Embryonic facial prominence (tissue), 1 donor: ENCODE measurements around the gene YTHDC1.
"Not testable (repeated sequence)": the region's sequence is repeated elsewhere in the genome, so short reads cannot be mapped to it uniquely, and the experiment has no call there.

ENCODE experiments used
- DNase-seq: peaks from one replicate; pipeline ENCODE4 v3.0.0-alpha.2; 2016; ENCODE audit errors: extremely low spot score

Gene YTHDC1

DNA sequence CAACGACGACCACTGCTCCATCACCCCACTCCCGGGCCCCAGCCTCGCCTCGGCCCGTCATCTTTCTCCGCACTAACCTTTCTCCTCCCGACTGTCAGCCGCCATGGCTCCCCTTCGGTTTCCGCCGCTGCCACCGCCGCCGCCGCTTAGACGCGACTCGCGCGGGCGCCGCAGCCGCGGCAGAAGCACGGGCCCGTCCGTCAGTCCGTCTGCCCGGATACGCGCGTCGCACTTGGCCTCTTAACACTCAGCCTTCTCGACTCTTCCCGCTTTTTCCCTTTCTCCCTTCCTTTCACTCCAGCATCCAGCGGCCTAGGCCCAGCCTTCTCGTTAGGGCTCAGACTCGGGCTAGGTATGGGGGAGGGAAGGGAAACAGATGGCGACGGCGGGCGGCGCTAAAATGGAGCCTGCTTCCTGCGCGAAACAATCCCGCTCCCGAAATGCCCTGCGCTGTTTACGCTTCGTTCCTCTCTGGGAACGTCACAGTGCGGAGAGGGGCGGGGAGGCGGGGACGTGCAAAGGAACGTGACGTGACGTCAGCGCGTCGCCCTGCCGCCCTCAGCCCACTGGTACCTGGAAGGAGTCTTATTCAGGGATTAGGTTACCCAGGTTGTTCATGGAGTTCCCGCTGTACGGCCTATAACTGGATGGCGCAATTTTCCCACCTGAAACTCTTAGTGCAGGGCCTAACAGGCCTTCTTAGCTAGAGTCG is at the start of gene YTHDC1:
Gene YTHDC1 (minus strand): TSS at position 442 of the 712 bp plus-strand sequence. CDS start 337 bp downstream, at position 105.
- DNase-seq, result peak; percentile 95

DNA sequence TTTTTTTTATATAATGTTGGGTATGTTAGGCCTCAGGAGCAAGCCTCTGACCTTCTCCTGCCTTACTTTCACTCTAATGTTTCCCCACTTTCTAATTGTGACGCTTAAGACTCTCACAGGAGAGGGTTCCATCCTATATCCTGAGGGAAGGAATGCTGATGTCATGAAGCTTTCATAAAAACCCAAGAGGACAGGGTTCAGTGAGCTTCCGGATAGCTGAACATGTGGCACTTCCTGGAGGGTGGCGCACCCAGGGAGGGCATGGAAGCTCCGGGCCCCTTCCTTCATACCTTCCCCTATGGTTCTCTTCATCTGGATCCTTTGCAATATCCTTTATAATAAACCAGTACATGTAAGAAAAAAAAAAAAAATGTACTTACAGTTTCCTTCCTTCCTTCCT is 49.4 kb upstream of the YTHDC1 start:
- DNase-seq, result no peak

DNA sequence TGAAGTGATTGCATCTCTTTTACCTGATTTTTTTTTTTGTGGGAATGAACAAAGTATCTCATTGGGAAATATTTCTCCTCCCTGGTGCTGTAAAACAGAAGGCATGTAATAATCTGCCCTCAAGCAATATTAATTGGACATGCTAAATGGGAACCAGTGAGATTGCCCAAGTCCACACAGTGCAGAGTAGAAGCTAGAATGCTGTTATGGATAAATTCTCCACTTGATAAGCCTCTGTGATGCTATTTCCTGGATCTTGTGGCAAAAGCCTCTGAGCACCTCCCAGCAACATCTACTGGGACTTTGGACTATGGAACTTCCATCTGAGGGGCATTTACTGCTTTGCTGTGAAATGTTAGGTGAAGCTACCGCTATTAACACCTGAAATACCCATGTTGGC is 46.9 kb upstream of the YTHDC1 start:
- no peak for DNase-seq

DNA sequence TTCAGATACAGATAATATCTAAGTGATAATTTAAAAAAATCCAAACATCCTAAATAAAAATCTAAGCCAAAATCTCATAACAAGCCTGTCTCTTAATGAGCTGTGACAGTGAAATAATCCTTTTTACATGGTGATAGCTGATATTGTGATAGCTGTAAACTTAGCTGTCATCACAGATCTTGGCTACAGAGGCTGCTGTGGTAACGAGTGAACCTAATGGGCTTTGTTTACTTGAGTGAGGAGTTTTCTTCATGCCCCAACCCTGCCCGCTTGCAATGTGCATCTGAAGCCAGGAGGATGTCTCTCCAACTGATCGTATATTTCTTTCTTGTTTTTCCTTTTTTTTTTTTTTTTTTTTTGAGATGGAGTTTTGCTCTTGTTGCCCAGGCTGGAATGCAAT is 41.5 kb upstream of the YTHDC1 start:
- DNase-seq, result no peak

DNA sequence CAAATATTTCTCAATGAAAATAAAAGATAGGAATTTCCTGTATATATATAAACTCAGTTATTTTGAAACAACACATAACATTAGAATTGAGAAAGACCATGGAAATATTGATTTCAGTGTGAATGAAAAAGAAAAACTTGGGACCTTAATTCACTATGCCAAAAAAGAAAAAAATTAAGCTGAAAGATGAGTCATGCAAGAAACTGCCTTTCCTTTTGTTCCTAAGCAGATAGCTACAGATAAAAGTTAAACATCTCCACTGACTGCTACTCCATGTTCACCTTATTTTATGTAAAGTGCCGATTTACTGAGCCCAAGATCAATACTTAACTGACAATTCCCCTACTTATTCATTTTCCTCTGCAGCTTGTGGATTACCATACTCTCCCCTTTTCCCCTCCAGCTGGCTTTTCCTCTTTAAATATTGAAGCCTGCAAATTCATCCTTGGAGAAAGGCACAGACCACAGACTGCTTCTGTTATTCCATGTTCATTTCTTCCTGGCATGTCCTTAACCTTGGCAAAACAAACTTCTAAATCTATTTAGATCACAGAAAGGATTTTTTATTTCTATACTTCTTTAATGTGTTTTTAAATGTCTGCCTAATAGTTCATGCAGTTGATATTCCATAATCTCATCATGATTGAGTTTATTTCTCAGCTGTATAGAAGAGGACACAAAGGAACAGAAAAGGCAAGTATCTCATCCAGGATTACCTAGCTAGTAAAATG is 40.5 kb upstream of the YTHDC1 start:
- DNase-seq, result no peak

DNA sequence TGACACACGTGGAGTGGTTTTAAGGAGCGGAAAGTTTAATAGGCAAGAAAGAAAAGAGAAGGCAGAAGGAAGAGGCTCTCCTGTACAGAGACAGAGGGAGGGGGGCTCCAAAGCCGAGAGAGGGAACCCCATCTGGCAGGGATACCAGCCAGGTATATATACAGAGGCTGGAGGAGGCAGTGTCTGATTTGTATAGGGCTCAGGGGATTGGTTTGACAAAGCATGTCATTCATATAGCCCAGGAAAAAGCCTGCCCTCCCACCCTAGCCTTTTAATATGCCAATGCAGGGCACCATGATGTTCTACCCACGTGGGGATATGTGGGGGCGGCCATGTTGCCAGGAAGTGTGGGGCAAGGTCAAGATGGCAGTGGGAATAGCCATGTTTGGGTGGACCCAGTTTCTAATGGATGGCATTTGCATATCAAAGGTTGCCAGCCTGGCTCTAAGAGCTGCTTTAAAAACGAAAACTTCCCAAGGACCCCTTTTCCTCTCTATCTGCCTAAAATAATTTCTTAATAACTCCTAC is 39.6 kb upstream of the YTHDC1 start:
- not testable (repeated sequence) for DNase-seq

DNA sequence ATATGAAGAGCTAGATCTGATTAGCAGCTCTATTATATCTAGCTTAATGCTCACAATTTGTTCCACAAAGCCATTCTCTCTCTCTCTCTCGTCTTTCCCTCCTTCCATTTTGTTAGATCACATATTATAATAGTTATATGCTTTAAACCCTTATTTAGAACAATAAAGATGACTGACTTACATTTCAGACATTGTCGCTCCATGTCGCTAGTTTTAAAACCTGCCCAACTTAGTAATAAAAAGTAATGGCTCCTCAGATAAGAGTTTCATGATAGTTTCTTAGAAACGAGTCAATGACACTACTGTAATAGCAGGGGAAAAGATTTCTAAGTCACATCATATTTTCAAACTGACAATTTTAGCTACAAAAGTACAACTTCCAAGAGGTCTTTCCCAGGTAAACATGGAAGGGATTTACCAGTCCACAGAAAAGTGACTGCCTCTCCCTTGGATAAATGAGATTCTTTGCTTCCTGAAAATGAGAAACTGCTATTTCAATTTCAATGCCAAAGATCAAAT is 38.5 kb upstream of the YTHDC1 start:
- no peak for DNase-seq

DNA sequence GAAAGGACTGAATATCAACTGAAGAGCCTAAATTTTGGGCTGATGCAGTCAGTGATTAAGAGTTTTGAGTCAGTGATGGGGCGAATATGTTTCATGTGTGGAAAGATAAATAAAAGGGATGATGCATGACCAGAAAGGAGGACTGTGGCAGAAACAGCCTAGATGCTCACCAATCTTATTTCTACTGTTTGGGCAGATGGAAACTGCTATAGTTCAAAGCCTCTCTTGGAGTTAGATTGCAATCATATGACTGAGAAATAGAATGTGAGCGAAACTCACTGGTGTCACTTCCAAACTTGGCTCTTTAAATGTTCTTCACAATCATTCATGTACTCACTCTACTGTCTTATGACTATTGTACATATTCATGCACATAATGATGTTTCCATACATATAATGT is 35.4 kb upstream of the YTHDC1 start:
- no peak for DNase-seq

DNA sequence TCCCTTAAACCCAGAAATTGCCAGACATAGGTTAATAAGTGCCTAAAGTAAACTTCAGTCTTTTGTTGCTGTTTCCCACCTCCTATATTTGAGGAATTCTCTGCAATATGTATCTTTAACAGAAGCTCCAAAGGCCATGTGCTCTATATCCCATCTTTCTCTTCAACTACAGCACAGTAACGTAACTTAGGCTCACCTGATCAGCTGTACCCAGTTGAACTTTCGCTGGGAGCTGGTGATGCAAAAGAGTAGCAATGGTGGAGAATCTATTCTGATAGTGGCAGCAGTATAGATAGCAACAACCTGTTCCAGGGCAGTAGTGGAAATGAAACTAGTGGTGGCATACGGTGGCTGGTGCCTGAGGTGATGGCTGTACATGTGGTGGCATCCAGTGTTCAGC is 33.2 kb upstream of the YTHDC1 start:
- no peak for DNase-seq

DNA sequence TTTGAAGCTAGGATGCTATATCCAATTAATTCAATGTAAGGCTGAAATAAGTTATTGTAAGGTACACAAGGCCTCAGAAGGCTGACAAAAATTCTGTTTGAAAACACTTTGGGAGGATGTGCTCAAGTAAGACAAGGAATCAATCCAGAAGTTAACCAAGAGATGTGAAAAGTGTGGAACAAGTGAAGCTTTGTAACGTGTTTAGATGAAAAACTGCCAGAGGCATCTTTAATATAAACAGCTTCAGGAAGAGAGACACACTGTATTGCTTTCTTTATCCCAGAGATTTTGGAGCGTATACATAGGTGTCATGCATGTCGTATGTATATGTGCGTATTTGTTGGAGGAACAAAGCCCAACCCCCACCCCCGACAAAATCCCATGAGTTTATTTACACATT is 28.3 kb upstream of the YTHDC1 start:
- DNase-seq, result no peak

DNA sequence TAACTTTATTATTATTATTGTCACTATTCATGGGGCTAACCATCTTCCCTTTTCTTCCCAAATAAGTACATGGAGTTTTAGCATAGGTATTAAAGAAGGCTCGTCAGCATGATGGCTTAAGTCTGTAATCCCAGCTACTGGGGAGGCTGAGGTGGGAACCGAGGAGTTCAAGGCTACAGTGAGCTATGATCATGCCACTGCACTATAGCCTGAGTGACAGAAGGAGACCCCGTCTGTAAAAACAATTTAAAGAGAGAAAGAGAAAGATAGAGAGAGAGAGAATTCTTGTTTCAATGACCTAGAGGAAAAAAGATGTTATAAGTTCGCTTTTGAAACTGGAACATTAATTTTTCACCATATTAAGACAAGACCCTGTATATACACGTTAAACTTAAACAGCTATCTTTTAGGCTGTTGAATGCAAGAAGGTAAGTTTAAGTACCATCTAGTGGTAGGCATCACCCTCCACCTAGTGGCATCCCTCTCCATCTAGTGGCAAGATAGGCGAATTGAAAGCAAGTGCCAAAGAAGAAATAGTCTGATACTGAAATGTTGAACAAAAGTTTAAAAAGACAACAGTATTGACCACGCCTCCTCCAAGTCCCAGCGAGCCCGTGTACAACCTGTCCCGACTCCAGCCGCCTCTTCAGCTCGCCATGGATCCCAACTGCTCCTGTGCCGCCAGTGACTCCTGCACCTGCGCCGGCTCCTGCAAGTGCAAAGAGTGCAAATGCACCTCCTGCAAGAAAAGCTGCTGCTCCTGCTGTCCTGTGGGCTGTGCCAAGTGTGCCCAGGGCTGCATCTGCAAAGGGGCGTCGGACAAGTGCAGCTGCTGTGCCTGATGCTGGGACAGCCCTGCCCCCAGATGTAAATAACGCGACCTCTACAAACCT is 26.0 kb upstream of the YTHDC1 start:
- no peak for DNase-seq

DNA sequence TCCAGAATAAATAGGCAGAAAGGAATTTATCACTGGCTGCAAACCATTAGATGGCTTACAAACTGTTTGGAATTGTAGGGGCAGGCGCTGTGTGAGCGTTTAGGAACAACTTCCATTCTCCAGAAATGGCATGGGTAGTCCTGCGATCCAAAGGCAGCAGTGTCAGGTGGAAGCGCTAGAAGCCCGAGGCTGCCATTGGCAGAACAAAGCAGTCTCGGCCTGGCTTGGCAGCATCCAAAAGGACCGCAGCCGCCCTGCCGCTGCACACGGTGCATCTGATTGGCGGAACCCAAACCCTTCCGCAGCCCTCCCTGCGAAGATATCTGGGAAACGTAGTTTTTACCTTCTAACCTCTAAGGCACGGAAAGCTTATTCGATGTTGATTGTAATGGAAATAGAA is 23.6 kb upstream of the YTHDC1 start:
- peak; percentile 48 for DNase-seq

DNA sequence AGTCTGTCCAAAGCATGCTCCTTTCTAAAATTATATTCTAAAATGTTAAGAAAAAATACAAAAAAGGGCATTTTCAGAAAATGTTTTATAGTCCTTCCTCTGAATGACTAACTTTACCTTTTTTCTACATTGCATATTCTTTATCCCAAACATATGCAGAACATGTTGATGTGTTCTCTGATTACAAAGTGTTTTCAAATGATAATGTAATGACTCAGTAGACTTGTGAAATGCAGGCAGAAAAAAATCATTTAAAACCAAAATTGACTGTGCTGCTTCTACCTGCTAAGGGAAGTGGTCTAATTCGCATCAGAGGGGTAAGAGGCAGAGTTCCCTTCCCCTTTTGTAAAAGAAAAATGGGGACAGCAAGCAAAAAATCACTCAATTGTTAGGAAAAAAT is 22.7 kb upstream of the YTHDC1 start:
- DNase-seq, result no peak

DNA sequence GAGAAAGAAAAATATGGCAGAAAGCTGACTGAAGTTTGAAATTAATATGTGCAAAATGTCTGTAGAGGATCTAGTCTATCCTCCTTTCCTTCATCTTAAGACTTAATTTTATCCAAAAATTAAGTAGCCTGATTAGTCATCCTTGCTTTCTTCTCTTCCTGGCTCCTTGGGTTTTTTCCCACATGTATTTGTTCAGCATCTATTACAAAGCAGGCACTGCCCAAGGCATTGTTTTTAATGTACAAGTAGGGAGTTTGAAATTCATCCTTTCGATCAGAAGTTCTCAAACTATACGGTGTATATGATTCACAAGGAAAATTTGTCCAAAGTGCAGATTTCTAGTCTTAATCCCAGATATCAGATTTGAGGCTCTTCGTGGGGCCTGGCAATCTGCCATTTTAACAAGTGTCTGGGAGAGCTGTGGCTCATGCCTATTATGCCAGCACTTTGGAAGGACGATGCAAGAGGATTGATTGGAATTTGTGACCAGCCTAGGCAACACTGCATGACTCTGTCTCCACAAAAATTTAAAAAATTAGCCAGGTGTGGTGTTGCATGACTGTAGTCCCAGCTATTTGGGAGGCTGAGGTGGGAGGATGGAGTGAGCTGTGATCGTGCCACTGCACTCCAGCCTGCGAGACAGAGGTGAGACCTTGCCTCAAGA is 19.4 kb upstream of the YTHDC1 start:
- DNase-seq, result no peak

DNA sequence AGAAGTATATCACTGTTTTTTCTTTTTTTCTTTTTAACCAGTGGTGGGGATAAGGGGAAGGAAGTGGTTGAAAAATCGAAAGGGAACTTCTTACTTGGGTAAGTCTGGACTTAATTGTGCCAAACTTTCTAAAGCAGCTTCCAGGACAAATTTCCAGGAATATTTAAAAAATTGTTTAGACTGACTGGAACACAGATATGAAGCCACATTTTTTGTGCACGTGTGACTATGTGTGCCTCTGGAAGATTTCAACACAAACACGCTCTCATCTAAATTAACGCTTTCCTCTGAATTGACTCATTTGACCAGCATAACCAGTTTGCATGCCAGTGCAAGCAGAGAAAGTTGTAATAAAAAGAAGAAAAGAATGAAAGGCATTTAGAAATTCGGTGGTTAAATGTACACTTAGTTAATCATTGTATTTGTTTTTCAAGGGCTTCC is 18.8 kb upstream of the YTHDC1 start:
- no peak for DNase-seq

DNA sequence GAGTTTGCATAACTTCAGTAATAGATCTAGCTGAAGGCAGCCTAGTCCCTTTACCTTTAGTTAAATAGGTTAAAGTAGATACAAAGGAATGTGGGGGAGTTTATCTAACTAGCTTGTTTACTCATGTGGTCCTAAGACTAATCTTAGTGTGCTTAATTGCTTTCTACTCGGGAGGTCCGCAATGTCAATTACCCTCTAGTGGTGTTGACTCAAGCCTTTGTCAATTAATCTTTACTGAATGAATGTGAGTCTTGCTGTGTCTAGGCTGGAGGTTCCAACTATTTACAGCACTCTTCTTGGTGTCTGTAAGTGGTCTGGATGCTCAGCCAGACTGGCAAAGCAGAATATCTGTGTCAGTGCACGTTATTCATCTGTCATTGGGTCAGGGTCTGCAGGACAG is 17.9 kb upstream of the YTHDC1 start:
- DNase-seq, result no peak

DNA sequence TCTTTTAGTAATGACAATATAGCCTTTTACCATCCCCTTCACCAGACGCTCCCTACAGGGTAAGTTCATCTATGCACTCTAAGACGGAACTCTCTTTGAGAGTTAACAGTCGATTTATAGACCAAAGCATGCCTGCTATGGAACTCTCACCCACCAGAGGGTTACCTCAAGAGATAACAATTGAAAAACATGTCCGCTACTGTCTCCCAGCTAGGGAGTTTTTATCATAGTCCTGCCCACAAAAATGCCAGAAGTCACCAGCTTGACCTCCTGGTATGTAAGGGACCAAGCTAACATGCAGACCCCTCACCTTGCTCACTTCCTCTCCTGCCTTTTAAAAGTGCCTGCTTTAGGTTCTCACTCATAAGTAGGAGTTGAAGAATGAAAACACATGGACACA is 16.7 kb upstream of the YTHDC1 start:
- DNase-seq, result no peak

DNA sequence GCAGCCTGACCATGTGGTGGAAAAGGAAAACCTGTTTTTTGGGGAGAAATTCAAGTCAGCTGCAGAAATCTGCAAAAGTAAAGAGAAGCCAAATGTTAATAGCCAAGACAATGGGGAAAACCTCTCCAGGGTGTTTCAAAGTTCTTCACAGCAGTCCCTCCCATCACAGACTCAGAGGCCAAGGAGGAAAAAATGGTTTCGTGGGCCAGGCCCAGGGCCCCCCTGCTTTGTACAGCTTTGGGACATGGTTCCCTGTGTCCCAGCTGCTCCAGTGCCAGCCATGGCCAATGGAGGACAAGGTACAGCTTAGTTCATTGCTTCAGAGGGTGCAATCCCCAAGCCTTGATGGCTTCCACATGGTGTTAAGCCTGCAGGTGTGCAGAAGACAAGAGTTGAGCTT is 15.2 kb upstream of the YTHDC1 start:
- no peak for DNase-seq

DNA sequence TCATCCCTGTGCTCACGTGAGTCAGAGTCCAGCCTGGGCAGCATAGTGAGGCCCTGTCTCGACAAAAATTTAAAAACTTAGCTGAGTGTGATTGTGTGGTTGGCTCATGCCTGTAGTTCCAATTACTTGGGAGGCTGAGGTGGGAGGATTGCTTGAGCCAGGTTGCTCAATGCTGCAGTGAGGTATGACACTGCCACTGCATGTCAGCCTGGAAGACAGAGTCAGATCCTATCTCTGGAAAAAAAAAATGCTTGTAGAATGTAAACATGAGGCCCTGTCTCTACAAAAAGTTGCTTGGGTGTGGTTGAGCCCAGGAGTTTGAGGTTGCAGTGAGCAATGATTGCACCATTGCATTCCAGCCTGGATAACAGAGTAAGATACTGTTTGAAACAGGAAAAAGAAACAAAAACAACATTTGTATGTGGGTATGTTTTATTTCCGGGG is 11.3 kb upstream of the YTHDC1 start:
- no peak for DNase-seq

DNA sequence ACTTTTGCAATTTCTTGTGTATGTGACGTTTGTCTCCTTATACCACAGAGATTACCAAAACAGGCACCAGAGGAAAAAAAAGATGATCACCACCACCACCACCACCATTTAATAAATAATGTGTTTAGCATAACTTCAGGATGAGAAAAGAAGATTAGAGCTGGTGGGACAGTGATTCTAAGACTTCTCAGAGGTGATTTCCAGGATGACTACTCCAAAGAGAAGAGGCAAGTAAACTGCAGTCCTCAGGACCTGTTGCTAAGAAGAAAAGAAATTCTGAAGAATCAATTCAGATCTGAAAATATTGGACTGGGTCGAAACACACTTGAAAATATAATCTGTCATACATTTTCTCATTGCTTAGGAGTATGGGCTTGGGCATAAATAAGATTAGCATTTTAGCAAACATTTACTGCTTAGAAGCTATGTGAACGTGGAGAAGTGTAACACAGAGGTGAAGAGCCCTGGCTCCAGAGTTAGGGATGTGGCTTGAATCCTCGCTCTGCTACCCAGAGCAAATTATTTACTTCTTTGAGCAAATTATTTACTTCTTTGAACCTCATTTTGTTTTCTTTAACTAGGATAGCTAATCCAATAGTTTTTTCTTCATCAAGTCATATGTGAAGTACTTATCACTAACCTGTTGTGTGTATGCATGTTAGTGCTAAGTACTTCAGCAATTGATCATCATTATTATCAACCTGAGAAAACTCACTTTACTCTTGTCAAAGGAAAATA is 10.5 kb upstream of the YTHDC1 start:
- no peak for DNase-seq

DNA sequence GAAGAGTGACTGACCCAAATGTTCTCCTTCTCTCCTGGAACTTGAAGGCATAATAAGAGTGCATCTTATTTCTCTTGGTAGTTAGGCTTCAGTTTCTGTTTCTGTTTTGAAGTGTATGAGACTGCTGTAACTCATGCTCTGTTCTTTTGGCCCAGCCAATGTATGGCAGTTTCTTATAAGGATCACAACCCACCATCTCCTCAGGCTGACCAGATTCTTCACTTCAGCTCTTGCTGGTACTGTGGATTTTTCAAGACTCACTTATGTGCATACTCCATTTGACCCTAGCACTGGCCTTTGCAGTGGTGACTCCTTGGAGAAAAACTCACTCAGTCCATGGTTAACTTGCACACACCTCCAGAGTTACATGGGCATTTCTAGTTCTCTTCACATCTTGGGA is 9.6 kb upstream of the YTHDC1 start:
- DNase-seq, result no peak
